H1 (cell line): ENCODE measurements around the gene C3orf62. TPM values are rescaled to one million over a fixed set of nuclear protein-coding genes. Genes with fewer than 3 reads are reported as not detected.

Experiments
- CHD2 ChIP-seq: IDR thresholded peaks from 2 replicates; pipeline ENCODE4 v1.6.1; 2012; ENCODE audit warnings: low read length, improper control_type of control experiment
- SIRT6 ChIP-seq: IDR thresholded peaks from one replicate; pipeline ENCODE4 v1.7.1; 2012; ENCODE audit warnings: low read length, inconsistent platforms
- USF2 ChIP-seq: IDR thresholded peaks from 2 replicates; pipeline ENCODE4 v1.6.1; 2011; ENCODE audit warnings: low read length, improper control_type of control experiment
- polyA plus RNA-seq, 7 experiments: library from polyadenylated mRNA; depleted of rRNA in 3 of 7; stranded (reverse) in 5 of 7; unstranded in 2 of 7; fragments of >200 nt in 5 of 7; fragments of 200-250 nt in 2 of 7; gene quantifications; 1 replicate in 5 of 7; 2 replicates in 1 of 7; 4 replicates in 1 of 7; pipeline versions ENCODE4 v1.2.1 to v1.2.3, GENCODE V29; 2011 to 2013; ENCODE audit warnings: missing spikeins in 2 of 7, mixed read lengths in 2 of 7
- total RNA-seq: library from RNA; stranded (reverse); fragmentation: NEBNext Ultra II Directional; extraction: Animal tissue kit (Norgen Biotek cat#: 25700); gene quantifications from 2 replicates; pipeline ENCODE4 v1.2.1, GENCODE V29; 2021

C3orf62 gene
- total and polyA plus RNA-seq, 2 of the 8 experiments (the other 6 are each of a cell fraction or from before 2014, with no cell fraction given), result 1.1 to 3.0 TPM

GRCh38 chr3:49273825-49274532 lies 3.1 kb downstream of the C3orf62 start (continued):
- TF ChIP-seq USF2, result no peak
- TF ChIP-seq CHD2, result no peak
- no peak for TF ChIP-seq SIRT6
